HepG2 (cell line): Measurements from ENCODE around the gene CCSER2. TPM values are rescaled to one million over a fixed set of nuclear protein-coding genes. Genes with fewer than 3 reads are reported as not detected.

Experiments used
- CENPBD1 ChIP-seq: sonication (generic); formaldehyde crosslinking; IDR thresholded peaks from 2 replicates; pipeline ENCODE4 v1.8.0; 2022; ENCODE audit warnings: missing genetic modification reagents, low read depth, mild to moderate bottlenecking, borderline replicate concordance
- CREM ChIP-seq, 2 experiments: sonication (generic) in 1 of 2; formaldehyde crosslinking in 1 of 2; IDR thresholded peaks; 2 replicates each; pipeline versions ENCODE4 v1.4.0 to v1.6.1; 2016 to 2020; ENCODE audit warnings: antibody characterized with exemption in 1 of 2, mild to moderate bottlenecking in 1 of 2, missing genetic modification reagents in 1 of 2
- DZIP1 ChIP-seq: sonication (generic); formaldehyde crosslinking; IDR thresholded peaks from 2 replicates; pipeline ENCODE4 v1.5.0; 2020; ENCODE audit warnings: mild to moderate bottlenecking, missing genetic modification reagents
- EED ChIP-seq: sonication (generic); formaldehyde crosslinking; IDR thresholded peaks from 2 replicates; pipeline ENCODE4 v1.5.0; 2020; ENCODE audit warnings: mild to moderate bottlenecking, missing genetic modification reagents
- FOXC1 ChIP-seq: sonication (generic); formaldehyde crosslinking; IDR thresholded peaks from 2 replicates; pipeline ENCODE4 v1.8.0; 2022; ENCODE audit warnings: mild to moderate bottlenecking, missing genetic modification reagents, borderline replicate concordance
- GATAD2A ChIP-seq: IDR thresholded peaks from 2 replicates; pipeline ENCODE4 v1.6.1; 2016
- HNF4A ChIP-seq: sonication (generic); formaldehyde crosslinking; IDR thresholded peaks from 2 replicates; pipeline ENCODE4 v1.4.0; 2020; ENCODE audit warnings: missing genetic modification reagents
- MTA1 ChIP-seq: sonication (generic); formaldehyde crosslinking; IDR thresholded peaks from 2 replicates; pipeline ENCODE4 v1.4.0; 2020; ENCODE audit warnings: missing genetic modification reagents, mild to moderate bottlenecking, borderline replicate concordance
- NRL ChIP-seq: sonication (generic); formaldehyde crosslinking; IDR thresholded peaks from 2 replicates; pipeline ENCODE4 v1.5.0; 2020; ENCODE audit warnings: missing genetic modification reagents, mild to moderate bottlenecking, moderate library complexity, borderline replicate concordance
- RARA ChIP-seq: IDR thresholded peaks from 2 replicates; pipeline ENCODE4 v1.6.1; 2016; ENCODE audit warnings: missing genetic modification reagents, missing compliant biosample characterization
- SETDB1 ChIP-seq: sonication (generic); formaldehyde crosslinking; IDR thresholded peaks from 2 replicates; pipeline ENCODE4 v1.5.1; 2020; ENCODE audit warnings: missing genetic modification reagents, mild to moderate bottlenecking, borderline replicate concordance
- STAG1 ChIP-seq: sonication (generic); formaldehyde crosslinking; IDR thresholded peaks from 2 replicates; pipeline ENCODE4 v1.4.0; 2020; ENCODE audit warnings: missing genetic modification reagents
- USF2 ChIP-seq, 2 experiments: sonication (generic) in 1 of 2; formaldehyde crosslinking in 1 of 2; IDR thresholded peaks; 2 replicates each; pipeline versions ENCODE4 v1.5.1 to v1.6.1; 2011 to 2020; ENCODE audit warnings: borderline replicate concordance in 1 of 2, low read depth in 1 of 2, low read length in 1 of 2, mild to moderate bottlenecking in 1 of 2, missing genetic modification reagents in 1 of 2, moderate library complexity in 1 of 2
- ZNF101 ChIP-seq: sonication (generic); formaldehyde crosslinking; IDR thresholded peaks from 2 replicates; pipeline ENCODE4 v1.4.0; 2020; ENCODE audit warnings: mild to moderate bottlenecking, low read depth, missing genetic modification reagents, borderline replicate concordance
- ZNF335 ChIP-seq: sonication (generic); formaldehyde crosslinking; IDR thresholded peaks from 2 replicates; pipeline ENCODE4 v1.4.0; 2020; ENCODE audit warnings: missing genetic modification reagents
- ZNF34 ChIP-seq: sonication (generic); formaldehyde crosslinking; IDR thresholded peaks from 2 replicates; pipeline ENCODE4 v1.4.0; 2020; ENCODE audit warnings: mild to moderate bottlenecking, missing genetic modification reagents, borderline replicate concordance
- ZNF362 ChIP-seq: sonication (generic); formaldehyde crosslinking; IDR thresholded peaks from 2 replicates; pipeline ENCODE4 v1.4.0; 2020; ENCODE audit warnings: missing genetic modification reagents, mild to moderate bottlenecking, borderline replicate concordance
- polyA plus RNA-seq, 8 experiments: library from polyadenylated mRNA; depleted of rRNA in 3 of 8; stranded (reverse) in 7 of 8; unstranded in 1 of 8; fragments of >200 nt; fragmentation: Illumina TruSeq in 4 of 8; extraction: Trizol in 4 of 8; gene quantifications; 2 replicates each; pipeline versions ENCODE4 v1.2.1 to v1.2.3, GENCODE V29; 2011 to 2016; ENCODE audit warnings: low read depth in 4 of 8, missing spikeins in 1 of 8, mixed read lengths in 1 of 8; ENCODE audit not compliant: insufficient read depth in 1 of 8
- total RNA-seq, 5 experiments: library from RNA; depleted of rRNA; stranded (reverse); fragments of >200 nt; fragmentation: Illumina TruSeq; extraction: Trizol; gene quantifications; 2 replicates each; pipeline ENCODE4 v1.2.3, GENCODE V29; 2016; ENCODE audit warnings: low read depth in 1 of 5

CCSER2 gene
- total and polyA plus RNA-seq, 2 of the 13 experiments (the other 11 are each of a cell fraction or from before 2014, with no cell fraction given), result 13.3 to 17.2 TPM

- TF ChIP-seq USF2 (IDR thresholded peaks at IDR 0.05; ENCODE audit: low read depth, low read length), result no peak
- no peak for TF ChIP-seq USF2 (CRISPR knock-in tag; IDR thresholded peaks at IDR 0.05; ENCODE audit: borderline replicate concordance)
- no peak for TF ChIP-seq ZNF34 (CRISPR knock-in tag)
- no peak for TF ChIP-seq FOXC1
- TF ChIP-seq GATAD2A (CRISPR knock-in tag), result peak; percentile 76
- TF ChIP-seq DZIP1 (CRISPR knock-in tag), result no peak
- no peak for TF ChIP-seq ZNF101 (CRISPR knock-in tag)
- TF ChIP-seq RARA (CRISPR knock-in tag), result peak; percentile 30; the same call in 1 of the 2 replicates
- no peak for TF ChIP-seq NRL (CRISPR knock-in tag)
- peak; percentile 41; the same call in 1 of the 2 replicates for TF ChIP-seq HNF4A (CRISPR knock-in tag)
- TF ChIP-seq ZNF335 (CRISPR knock-in tag), result no peak
- no peak for TF ChIP-seq EED
- TF ChIP-seq CENPBD1, result no peak
- TF ChIP-seq ZNF362 (CRISPR knock-in tag), result peak; percentile 83
- TF ChIP-seq SETDB1 (CRISPR knock-in tag), result no peak
- TF ChIP-seq MTA1, result no peak
- TF ChIP-seq CREM (IDR thresholded peaks at IDR 0.05), result peak; percentile 45; the same call in 1 of the 2 replicates
- TF ChIP-seq CREM (CRISPR knock-in tag; IDR thresholded peaks at IDR 0.05), result no peak
- no peak for TF ChIP-seq STAG1 (CRISPR knock-in tag)
These were observed 195.1 kb downstream of the CCSER2 start (continued) for GRCh38 chr10:84523526-84523925.
